IMR-90 (cell line): ENCODE data around the gene ZFP36L2. TPM values are rescaled to one million over a fixed set of nuclear protein-coding genes. Genes with fewer than 3 reads are reported as not detected.

Experiments
- ATAC-seq: fragments of 200-7000 bp; cut with Tn5 transposase; 2 replicates; pipeline ENCODE4 v1.9.1; 2020; ENCODE audit warnings: low read depth, mild to moderate bottlenecking, moderate library complexity
- BruUV-seq: library from RNA; stranded (reverse); fragments of 400-500 nt; replicated peaks from 2 replicates; lab custom pipeline; 2021; lab: Mats Ljungman, UMichigan
- CTCF ChIA-PET: fragments of 300-600 bp; formaldehyde crosslinking; extraction: SDS; loops from one replicate; lab custom pipeline; 2021; ENCODE audit warnings: antibody characterized with exemption; lab: Yijun Ruan, JAX
- POLR2A ChIA-PET: fragments of 300-600 bp; sonication (Branson Sonifier 250); formaldehyde crosslinking; loops from one replicate; lab custom pipeline; 2022; ENCODE audit warnings: antibody characterized with exemption; ENCODE audit not compliant: unreplicated experiment; lab: Charles Lee
- DNase-seq: peaks from one replicate; pipeline ENCODE4 v3.0.0; 2013
- H2AFZ ChIP-seq: replicated peaks from 2 replicates; pipeline ENCODE3; 2013; ENCODE audit warnings: low read length, mild to moderate bottlenecking; ENCODE audit not compliant: poor library complexity
- H2AK5ac ChIP-seq: 2 replicates; pipeline ENCODE4 v1.6.1; 2013; ENCODE audit warnings: low read depth, low read length, inconsistent platforms
- H2AK9ac ChIP-seq: replicated peaks from 2 replicates; pipeline ENCODE3; 2013; ENCODE audit warnings: mild to moderate bottlenecking, low read depth, low read length, moderate library complexity; ENCODE audit not compliant: poor library complexity
- H2BK120ac ChIP-seq: 2 replicates; pipeline ENCODE4 v1.6.1; 2013; ENCODE audit warnings: low read depth, low read length, inconsistent platforms
- H2BK15ac ChIP-seq: 3 replicates; pipeline ENCODE4 v1.6.1; 2013; ENCODE audit warnings: low read depth, low read length, inconsistent platforms
- H2BK20ac ChIP-seq: 2 replicates; pipeline ENCODE4 v1.6.1; 2013; ENCODE audit warnings: low read depth, mild to moderate bottlenecking, inconsistent platforms, low read length, moderate library complexity
- H2BK5ac ChIP-seq: 2 replicates; pipeline ENCODE4 v1.6.1; 2013; ENCODE audit warnings: mild to moderate bottlenecking, low read depth, low read length, inconsistent platforms; ENCODE audit not compliant: poor library complexity, severe bottlenecking
- H3K14ac ChIP-seq: replicated peaks from 2 replicates; pipeline ENCODE4 v1.6.1; 2013; ENCODE audit warnings: low read depth, low read length, inconsistent platforms
- H3K18ac ChIP-seq: 2 replicates; pipeline ENCODE4 v1.6.1; 2013; ENCODE audit warnings: low read depth, low read length, control low read depth
- H3K23ac ChIP-seq: 2 replicates; pipeline ENCODE4 v1.6.1; 2013; ENCODE audit warnings: low read depth, low read length, inconsistent platforms
- H3K27ac ChIP-seq: 2 replicates; pipeline ENCODE4 v1.5.1; 2013; ENCODE audit warnings: mild to moderate bottlenecking, control low read depth, low read length; ENCODE audit not compliant: insufficient read depth
- H3K27me3 ChIP-seq: 2 replicates; pipeline ENCODE4 v1.6.1; 2013; ENCODE audit warnings: low read length; ENCODE audit not compliant: control insufficient read depth, insufficient read depth
- H3K36me3 ChIP-seq: 2 replicates; pipeline ENCODE4 v1.6.1; 2013; ENCODE audit warnings: low read length, mixed read lengths; ENCODE audit not compliant: control insufficient read depth, insufficient read depth
- H3K4ac ChIP-seq: 2 replicates; pipeline ENCODE4 v1.6.1; 2013; ENCODE audit warnings: low read depth, low read length, inconsistent platforms
- H3K4me1 ChIP-seq: 2 replicates; pipeline ENCODE4 v1.6.1; 2013; ENCODE audit warnings: low read length, mixed read lengths; ENCODE audit not compliant: control insufficient read depth, insufficient read depth
- H3K4me2 ChIP-seq: 2 replicates; pipeline ENCODE4 v1.6.1; 2013; ENCODE audit warnings: low read depth, mild to moderate bottlenecking, control low read depth, low read length, moderate library complexity
- H3K4me3 ChIP-seq: 2 replicates; pipeline ENCODE4 v1.5.1; 2013; ENCODE audit warnings: low read depth, mild to moderate bottlenecking, control low read depth, low read length, moderate library complexity; ENCODE audit not compliant: insufficient read depth
- H3K56ac ChIP-seq: 2 replicates; pipeline ENCODE4 v1.6.1; 2013; ENCODE audit warnings: low read length, inconsistent platforms; ENCODE audit not compliant: insufficient read depth; ENCODE audit errors: extremely low read depth
- H3K79me1 ChIP-seq, 2 experiments: 2 replicates each; pipeline ENCODE4 v1.6.1; 2013; ENCODE audit warnings: low read length in 2 of 2, inconsistent platforms in 1 of 2, low read depth in 1 of 2
- H3K9ac ChIP-seq: 2 replicates; pipeline ENCODE4 v1.6.1; 2013; ENCODE audit warnings: low read depth, low read length, control low read depth
- H3K9me1 ChIP-seq: 2 replicates; pipeline ENCODE4 v1.6.1; 2013; ENCODE audit warnings: low read length, inconsistent platforms; ENCODE audit not compliant: insufficient read depth
- H3K9me3 ChIP-seq: 2 replicates; pipeline ENCODE4 v1.6.1; 2013; ENCODE audit warnings: low read length; ENCODE audit not compliant: control insufficient read depth, insufficient read depth
- H4K20me1 ChIP-seq: 2 replicates; pipeline ENCODE4 v1.6.1; 2013; ENCODE audit warnings: low read length, inconsistent platforms; ENCODE audit not compliant: insufficient read depth
- H4K5ac ChIP-seq: 2 replicates; pipeline ENCODE4 v1.6.1; 2013; ENCODE audit warnings: mild to moderate bottlenecking, low read depth, low read length, control low read depth
- H4K8ac ChIP-seq, 2 experiments: 2 replicates each; pipeline ENCODE4 v1.6.1; 2013; ENCODE audit warnings: low read depth in 2 of 2, low read length in 2 of 2, control low read depth in 1 of 2, inconsistent platforms in 1 of 2
- H4K91ac ChIP-seq: 2 replicates; pipeline ENCODE4 v1.6.1; 2013; ENCODE audit warnings: low read depth, low read length, inconsistent platforms; ENCODE audit not compliant: insufficient read depth
- CHD1 ChIP-seq: IDR thresholded peaks from 2 replicates; pipeline ENCODE4 v1.6.1; 2012; ENCODE audit warnings: low read depth, low read length, improper control_type of control experiment
- MAZ ChIP-seq: IDR thresholded peaks from 2 replicates; pipeline ENCODE4 v1.6.1; 2012; ENCODE audit warnings: low read depth, mild to moderate bottlenecking, low read length, improper control_type of control experiment, moderate library complexity, borderline replicate concordance
- WGBS, 2 experiments: methylation state at CpG; one replicate each; pipeline versions ENCODE4 v1.1.5 to v1.1.7; 2013; ENCODE audit warnings: missing lambda C conversion rate in 2 of 2; ENCODE audit not compliant: insufficient read length in 1 of 2; ENCODE audit errors: extremely low coverage in 2 of 2; 5-methylcytosine and 5-hydroxymethylcytosine counted together
- dilution Hi-C: fragments of 300-500 bp; cut with HindIII; formaldehyde crosslinking; loops from one replicate; pipeline ENCODE4 v1.14.3; 2018; ENCODE audit warnings: low sequenced_read_pairs; ENCODE audit not compliant: unreplicated experiment
- in situ Hi-C: fragments of 300-500 bp; cut with MboI; formaldehyde crosslinking; loops from 3 replicates; pipeline ENCODE4 v1.14.3; 2019; ENCODE audit warnings: low sequenced_read_pairs, inconsistent platforms, mixed read lengths
- intact Hi-C: fragments of 100-400 bp; cut with micrococcal nuclease; formaldehyde crosslinking; loops from 2 replicates; pipeline ENCODE4 v1.10.0; 2022
- polyA plus RNA-seq, 3 experiments: library from polyadenylated mRNA; depleted of rRNA; stranded (reverse); fragments of >200 nt; gene quantifications; 2 replicates each; pipeline ENCODE4 v1.2.3, GENCODE V29; 2012; ENCODE audit warnings: low replicate concordance in 1 of 3
- total RNA-seq: library from RNA; depleted of rRNA; stranded (reverse); fragments of >200 nt; gene quantifications from 2 replicates; pipeline ENCODE4 v1.2.3, GENCODE V29; 2012

Gene ZFP36L2
- total and polyA plus RNA-seq, 2 of the 4 experiments (the other 2 are of a cell fraction): 1.8 to 20.1 TPM

DNA sequence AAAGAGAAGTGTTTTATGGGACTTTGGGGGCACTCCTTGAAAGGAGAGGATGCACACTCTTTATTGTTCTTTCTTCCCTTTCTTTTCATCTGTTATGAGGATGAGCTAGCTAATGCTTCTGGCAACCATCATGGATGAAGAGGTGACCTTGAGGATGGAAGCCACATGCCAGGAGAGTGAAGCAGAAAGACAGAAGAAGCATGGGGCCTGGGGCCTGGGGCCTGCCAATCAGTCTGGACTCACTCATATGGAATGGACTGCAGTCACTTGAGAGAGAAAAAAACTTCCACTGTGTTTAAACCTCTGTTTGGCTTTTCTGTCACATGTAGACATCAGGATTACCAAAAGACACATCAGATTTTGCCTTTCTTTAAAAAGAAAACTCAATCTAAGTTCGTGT lies 35.8 kb upstream of the ZFP36L2 start:
- peak; percentile 29 for DNase-seq
- Histone ChIP-seq H2BK120ac (no peak overlapping the region), H2BK20ac (no peak overlapping the region), H3K23ac (0 out of 2 replicates have a peak overlapping the region, but pooled peaks have one; percentile 0), H3K14ac (no peak overlapping the region), H3K9me3 (no peaks in the 10 kb centered on the region), H3K36me3 (peaks cover 3% of the 10 kb centered on the region), H3K79me1 (no peaks in the 10 kb centered on the region), H3K4me2 (no peak overlapping the region), H3K27ac (no peak overlapping the region), H2AK5ac (no peak overlapping the region), H3K9ac (no peak overlapping the region), H2AFZ (no peak overlapping the region), H4K20me1 (no peaks in the 10 kb centered on the region), H3K4ac (no peak overlapping the region), H2AK9ac (no peak overlapping the region), H3K9me1 (0 out of 2 replicates have a peak, but pooled peaks cover 3% of the 10 kb centered on the region), H2BK15ac (no peak overlapping the region), H3K18ac (no peak overlapping the region), H3K56ac (no peak overlapping the region), H3K27me3 (no peaks in the 10 kb centered on the region), H2BK5ac (no peak overlapping the region), H4K91ac (no peak overlapping the region), H4K8ac (no peak overlapping the region), H3K4me1 (peaks cover 7% of the 10 kb centered on the region; the same call in 1 of the 2 replicates), H4K5ac (no peak overlapping the region), H3K4me3 (no peak overlapping the region)
- peak; percentile 27; the same call in 1 of the 2 replicates for ATAC-seq
- ChIA-PET CTCF (interaction anchor here (0.7 kb wide), 1 partner anchor 86 kb away, joined by 5 read pairs; no protein-coding TSS in a partner anchor), POLR2A (no interaction called here)
- in situ Hi-C loops (no loop called here), intact Hi-C loops (no loop called here), dilution Hi-C loops (no loop called here)
- no peak for TF ChIP-seq CHD1
- TF ChIP-seq MAZ: no peak
- BruUV-seq: no TSS peak
- no CpG with 5 or more reads among the region's 1 CpG for WGBS, 2 experiments
